Measurements from ENCODE around the gene ERCC3.

ERCC3 gene

GRCh38 chr2:127293748-127294562 lies at the start of gene ERCC3:
ERCC3 (minus strand) TSS chr2:127294144; CDS start chr2:127294081, 63 bp downstream.
- DNase-seq (ENCODE audit: low read depth in 3 of 3) = peak; percentile 71 to 77 (median 77)

GRCh38 chr2:127343277-127343676 lies 49.3 kb upstream of the ERCC3 start:
- DNase-seq (ENCODE audit: low read depth in 3 of 3) = no peak

- DNase-seq (ENCODE audit: low read depth in 3 of 3) = no peak
Measured at GRCh38 chr2:127342101-127342500, 48.2 kb upstream of the ERCC3 start.

- DNase-seq (ENCODE audit: low read depth in 3 of 3) = no peak
Measured at GRCh38 chr2:127332335-127332734, 38.4 kb upstream of the ERCC3 start.

GRCh38 chr2:127330753-127331152 lies 36.8 kb upstream of the ERCC3 start:
- DNase-seq (ENCODE audit: low read depth in 3 of 3) = no peak

GRCh38 chr2:127326289-127326945 lies 32.5 kb upstream of the ERCC3 start:
- no peak for DNase-seq (ENCODE audit: low read depth in 3 of 3)

GRCh38 chr2:127324635-127325034 lies 30.7 kb upstream of the ERCC3 start:
- no peak for DNase-seq (ENCODE audit: low read depth in 3 of 3)

- no peak for DNase-seq (ENCODE audit: low read depth in 3 of 3)
Measured at GRCh38 chr2:127321303-127321702, 27.4 kb upstream of the ERCC3 start.

- DNase-seq (ENCODE audit: low read depth in 3 of 3) = no peak
Measured at GRCh38 chr2:127320586-127321275, 26.8 kb upstream of the ERCC3 start.

GRCh38 chr2:127320067-127320466 lies 26.1 kb upstream of the ERCC3 start:
- DNase-seq (ENCODE audit: low read depth in 3 of 3) = no peak

- DNase-seq (ENCODE audit: low read depth in 3 of 3) = no peak
Measured at GRCh38 chr2:127314193-127314988, 20.4 kb upstream of the ERCC3 start.

- DNase-seq (ENCODE audit: low read depth in 3 of 3) = no peak
Measured at GRCh38 chr2:127313406-127313805, 19.5 kb upstream of the ERCC3 start.

- DNase-seq (ENCODE audit: low read depth in 3 of 3) = no peak
Measured at GRCh38 chr2:127310980-127311379, 17.0 kb upstream of the ERCC3 start.

GRCh38 chr2:127309468-127309867 lies 15.5 kb upstream of the ERCC3 start:
- no peak for DNase-seq (ENCODE audit: low read depth in 3 of 3)

GRCh38 chr2:127308586-127309138 lies 14.7 kb upstream of the ERCC3 start:
- DNase-seq (ENCODE audit: low read depth in 3 of 3) = no peak

GRCh38 chr2:127305990-127306585 lies 12.1 kb upstream of the ERCC3 start:
- DNase-seq (ENCODE audit: low read depth in 3 of 3) = no peak

GRCh38 chr2:127302168-127302567 lies 8.2 kb upstream of the ERCC3 start:
- no peak for DNase-seq (ENCODE audit: low read depth in 3 of 3)

GRCh38 chr2:127293386-127293747 lies 577 bp downstream of the ERCC3 start:
- DNase-seq (ENCODE audit: low read depth in 3 of 3) = peak in 1 of 3 donors; percentile 5

GRCh38 chr2:127288274-127288673 lies 5.7 kb downstream of the ERCC3 start:
- no peak for DNase-seq (ENCODE audit: low read depth in 3 of 3)

- DNase-seq (ENCODE audit: low read depth in 3 of 3) = no peak
Measured at GRCh38 chr2:127283275-127283674, 10.7 kb downstream of the ERCC3 start.

GRCh38 chr2:127280693-127281092 lies 13.3 kb downstream of the ERCC3 start:
- DNase-seq (ENCODE audit: low read depth in 3 of 3) = no peak

Data from stimulated activated CD4-positive, alpha-beta T cell treated with anti-CD3 and anti-CD28 coated beads, TNF-alpha, amount 100 ng/mL, for 48 hours (primary cell).